H1 (cell line): ENCODE data around the gene NPAT. TPM values are rescaled to one million over a fixed set of nuclear protein-coding genes. Genes with fewer than 3 reads are reported as not detected.

Source experiments
- BCL11A ChIP-seq, 2 experiments: IDR thresholded peaks; one replicate each; pipeline ENCODE4 v1.6.1; 2011; ENCODE audit warnings: low read depth in 2 of 2, low read length in 2 of 2, mild to moderate bottlenecking in 2 of 2
- BRCA1 ChIP-seq: IDR thresholded peaks from 2 replicates; pipeline ENCODE4 v1.6.1; 2012; ENCODE audit warnings: low read depth, low read length, improper control_type of control experiment
- CBX8 ChIP-seq: fragments of 300-800, 300-1000 bp; sonication (generic); IDR thresholded peaks from 2 replicates; pipeline ENCODE4 v1.7.1; 2016; ENCODE audit warnings: low read depth, low read length, borderline replicate concordance
- FOSL1 ChIP-seq: IDR thresholded peaks from 2 replicates; pipeline ENCODE4 v1.6.1; 2011; ENCODE audit warnings: mild to moderate bottlenecking, low read depth, low read length, moderate library complexity; ENCODE audit not compliant: insufficient read depth
- GABPA ChIP-seq: IDR thresholded peaks from 2 replicates; pipeline ENCODE4 v1.6.1; 2011; ENCODE audit warnings: mild to moderate bottlenecking, low read length, moderate library complexity, borderline replicate concordance; ENCODE audit not compliant: insufficient read depth
- KDM4A ChIP-seq: IDR thresholded peaks from one replicate; pipeline ENCODE4 v1.7.1; 2012; ENCODE audit warnings: low read depth, mild to moderate bottlenecking, moderate library complexity, low read length, inconsistent platforms; ENCODE audit not compliant: severe bottlenecking
- KDM5A ChIP-seq: fragments of 200-600 bp; IDR thresholded peaks from 2 replicates; pipeline ENCODE4 v1.7.1; 2012; ENCODE audit warnings: mild to moderate bottlenecking, low read length, inconsistent platforms, mixed read lengths
- MAFK ChIP-seq: IDR thresholded peaks from 2 replicates; pipeline ENCODE4 v1.6.1; 2012; ENCODE audit warnings: low read depth, mild to moderate bottlenecking, improper control_type of control experiment, low read length
- NANOG ChIP-seq: IDR thresholded peaks from 2 replicates; pipeline ENCODE4 v1.6.1; 2011; ENCODE audit warnings: low read length, low read depth, mild to moderate bottlenecking, inconsistent platforms; ENCODE audit not compliant: insufficient read depth, poor library complexity, severe bottlenecking
- RFX5 ChIP-seq: IDR thresholded peaks from 2 replicates; pipeline ENCODE4 v1.6.1; 2011; ENCODE audit warnings: low read depth, low read length, improper control_type of control experiment, borderline replicate concordance
- RXRA ChIP-seq: IDR thresholded peaks from 2 replicates; pipeline ENCODE4 v1.6.1; 2011; ENCODE audit warnings: low read depth, mild to moderate bottlenecking, low read length, moderate library complexity; ENCODE audit not compliant: insufficient read depth
- TBP ChIP-seq: IDR thresholded peaks from 2 replicates; pipeline ENCODE4 v1.6.1; 2011; ENCODE audit warnings: low read depth, low read length, improper control_type of control experiment
- TCF12 ChIP-seq: IDR thresholded peaks from 2 replicates; pipeline ENCODE4 v1.6.1; 2011; ENCODE audit warnings: low read depth, mild to moderate bottlenecking, low read length
- ZNF274 ChIP-seq: IDR thresholded peaks from 2 replicates; pipeline ENCODE4 v1.7.0; 2012; ENCODE audit warnings: low read length, borderline replicate concordance; ENCODE audit errors: extremely low read depth
- polyA plus RNA-seq, 7 experiments: library from polyadenylated mRNA; depleted of rRNA in 3 of 7; stranded (reverse) in 5 of 7; unstranded in 2 of 7; fragments of >200 nt in 5 of 7; fragments of 200-250 nt in 2 of 7; gene quantifications; 1 replicate in 5 of 7; 2 replicates in 1 of 7; 4 replicates in 1 of 7; pipeline versions ENCODE4 v1.2.1 to v1.2.3, GENCODE V29; 2011 to 2013; ENCODE audit warnings: missing spikeins in 2 of 7, mixed read lengths in 2 of 7
- total RNA-seq: library from RNA; stranded (reverse); fragmentation: NEBNext Ultra II Directional; extraction: Animal tissue kit (Norgen Biotek cat#: 25700); gene quantifications from 2 replicates; pipeline ENCODE4 v1.2.1, GENCODE V29; 2021

The NPAT gene
- total and polyA plus RNA-seq, 2 of the 8 experiments (the other 6 are each of a cell fraction or from before 2014, with no cell fraction given): 4.6 to 23.4 TPM

DNA sequence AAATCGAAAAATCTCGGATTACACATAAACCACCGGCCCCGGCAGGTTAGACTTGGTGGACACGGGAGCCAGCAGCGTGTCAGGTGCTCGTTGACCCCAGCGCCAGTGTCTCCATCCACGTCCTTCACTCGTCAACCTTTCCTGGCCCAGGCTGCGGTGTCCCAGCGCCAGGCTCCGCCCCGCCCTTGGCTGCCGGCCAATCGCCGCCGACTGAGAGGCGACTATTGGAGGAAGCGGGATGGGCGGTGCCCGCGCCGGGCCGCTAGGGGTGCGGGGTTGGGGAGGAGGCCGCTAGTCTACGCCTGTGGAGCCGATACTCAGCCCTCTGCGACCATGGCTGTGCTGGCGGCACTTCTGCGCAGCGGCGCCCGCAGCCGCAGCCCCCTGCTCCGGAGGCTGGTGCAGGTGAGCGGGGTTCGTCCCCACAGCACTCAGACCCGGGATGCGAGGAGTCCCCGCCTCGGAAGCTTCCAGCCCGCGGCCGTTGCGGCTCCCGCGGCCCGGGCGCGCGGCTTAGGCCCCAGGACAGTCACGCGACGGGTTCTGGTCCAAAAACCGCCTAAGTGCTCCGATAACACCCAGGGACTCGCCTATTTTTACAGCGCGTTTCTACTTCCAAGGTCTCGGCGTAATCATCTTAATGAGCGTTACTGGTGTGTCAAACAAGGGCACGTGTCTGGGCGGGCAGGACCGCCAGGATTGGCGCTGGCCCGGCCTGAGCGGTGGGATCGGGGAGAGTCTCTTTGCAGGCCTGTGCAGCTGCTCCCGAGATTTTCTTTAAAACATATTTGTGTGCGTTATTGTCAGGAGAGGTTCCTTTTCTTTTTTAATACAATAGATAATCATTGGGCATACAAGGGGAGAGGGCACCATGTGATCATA lies 100.9 kb downstream of the NPAT start, which contains the start of gene ACAT1 (continued):
- TF ChIP-seq KDM4A (peak; percentile 97), TCF12 (no peak), BCL11A (IDR thresholded peaks at IDR 0.05; ENCODE audit: low read depth in 2 of 2, low read length in 2 of 2) (no peak), MAFK (no peak), FOSL1 (no peak), CBX8 (no peak), RXRA (no peak), NANOG (peak; percentile 24), BRCA1 (no peak), GABPA (peak; percentile 65; the same call in 1 of the 2 replicates), RFX5 (no peak), TBP (peak; percentile 85), KDM5A (no peak), ZNF274 (no peak)
